Measurements from ENCODE around the gene SERPINA10. TPM values are rescaled to one million over a fixed set of nuclear protein-coding genes. Genes with fewer than 3 reads are reported as not detected.
"Not testable (repeated sequence)": the region's sequence is repeated elsewhere in the genome, so short reads cannot be mapped to it uniquely, and the experiment has no call there.

SERPINA10 gene
- polyA plus RNA-seq, 3 donors, result 0.11 to 0.24 (median 0.13) TPM

GRCh38 chr14:94288610-94289465 lies 4.2 kb downstream of the SERPINA10 start:
- DNase-seq (ENCODE audit: low read depth in 3 of 3, low spot score in 2 of 3), result no peak

GRCh38 chr14:94285158-94285557 lies 7.9 kb downstream of the SERPINA10 start:
- DNase-seq (ENCODE audit: low read depth in 3 of 3, low spot score in 2 of 3), result no peak

- DNase-seq (ENCODE audit: low read depth in 3 of 3, low spot score in 2 of 3), result no peak
These were observed 8.8 kb downstream of the SERPINA10 start for GRCh38 chr14:94284221-94284620.

GRCh38 chr14:94282991-94283723 lies 9.9 kb downstream of the SERPINA10 start:
- no peak for DNase-seq (ENCODE audit: low read depth in 3 of 3, low spot score in 2 of 3)

- no peak for DNase-seq (ENCODE audit: low read depth in 3 of 3, low spot score in 2 of 3)
These were observed 14.3 kb downstream of the SERPINA10 start for GRCh38 chr14:94278731-94279130.

- DNase-seq (ENCODE audit: low read depth in 3 of 3, low spot score in 2 of 3), result not testable (repeated sequence)
These were observed 16.0 kb downstream of the SERPINA10 start for GRCh38 chr14:94276898-94277561.

GRCh38 chr14:94269156-94269555 lies 23.9 kb downstream of the SERPINA10 start:
- no peak for DNase-seq (ENCODE audit: low read depth in 3 of 3, low spot score in 2 of 3)

- not testable (repeated sequence) for DNase-seq (ENCODE audit: low read depth in 3 of 3, low spot score in 2 of 3)
These were observed 24.5 kb downstream of the SERPINA10 start for GRCh38 chr14:94268582-94268981.

- no peak for DNase-seq (ENCODE audit: low read depth in 3 of 3, low spot score in 2 of 3)
These were observed 25.7 kb downstream of the SERPINA10 start for GRCh38 chr14:94267352-94267751.

GRCh38 chr14:94264195-94264594 lies 28.9 kb downstream of the SERPINA10 start:
- DNase-seq (ENCODE audit: low read depth in 3 of 3, low spot score in 2 of 3), result not testable (repeated sequence)

- no peak for DNase-seq (ENCODE audit: low read depth in 3 of 3, low spot score in 2 of 3)
These were observed 48.9 kb downstream of the SERPINA10 start for GRCh38 chr14:94244182-94244581.

GRCh38 chr14:94239406-94239805 lies 53.7 kb downstream of the SERPINA10 start:
- no peak for DNase-seq (ENCODE audit: low read depth in 3 of 3, low spot score in 2 of 3)

- DNase-seq (ENCODE audit: low read depth in 3 of 3, low spot score in 2 of 3), result no peak
These were observed 55.1 kb downstream of the SERPINA10 start for GRCh38 chr14:94237983-94238382.

GRCh38 chr14:94237046-94237445 lies 56.0 kb downstream of the SERPINA10 start:
- DNase-seq (ENCODE audit: low read depth in 3 of 3, low spot score in 2 of 3), result no peak

Other genes starting within 250 kb of the SERPINA10 start
- gene DDX24, start 212.1 kb downstream of the SERPINA10 start, polyA plus RNA-seq (ENCODE audit: insufficient read length in 3 of 3), result 100 to 1,000 TPM; 186 to 197 (median 193) TPM
- 10 to 100 TPM; 21.7 to 25.4 (median 22.9) TPM for gene IFI27L1, start 212.0 kb downstream of the SERPINA10 start, polyA plus RNA-seq (ENCODE audit: insufficient read length in 3 of 3)
- gene IFI27, start 182.5 kb downstream of the SERPINA10 start, polyA plus RNA-seq (ENCODE audit: insufficient read length in 3 of 3), result 1 to 10 TPM; 4.2 to 7.4 (median 6.4) TPM
- gene IFI27L2, start 163.7 kb downstream of the SERPINA10 start, polyA plus RNA-seq (ENCODE audit: insufficient read length in 3 of 3), result 10 to 100 TPM; 17.7 to 25.7 (median 24.2) TPM
- under 1 TPM; 0.18 to 0.32 (median 0.22) TPM for gene PPP4R4, start 118.9 kb downstream of the SERPINA10 start, polyA plus RNA-seq (ENCODE audit: insufficient read length in 3 of 3)
- gene SERPINA6, start 30.1 kb upstream of the SERPINA10 start, polyA plus RNA-seq (ENCODE audit: insufficient read length in 3 of 3), result 1 to 10 TPM; 3.2 to 9.5 (median 9.0) TPM
- not detected for gene SERPINA2, start 73.4 kb upstream of the SERPINA10 start, polyA plus RNA-seq (ENCODE audit: insufficient read length in 3 of 3)
- 100 to 1,000 TPM in 2 of 3 donors, 10 to 100 TPM in 1; 65.0 to 106 (median 101) TPM for gene SERPINA1, start 95.3 kb upstream of the SERPINA10 start, polyA plus RNA-seq (ENCODE audit: insufficient read length in 3 of 3)
- not detected for gene SERPINA11, start 159.5 kb upstream of the SERPINA10 start, polyA plus RNA-seq (ENCODE audit: insufficient read length in 3 of 3)
- gene SERPINA9, start 182.9 kb upstream of the SERPINA10 start, polyA plus RNA-seq (ENCODE audit: insufficient read length in 3 of 3), result not detected
- gene SERPINA12, start 216.2 kb upstream of the SERPINA10 start, polyA plus RNA-seq (ENCODE audit: insufficient read length in 3 of 3), result under 1 TPM; 0.23 to 0.39 (median 0.29) TPM

All from right renal cortex interstitium (tissue), 3 donors.